Left lung (tissue), 10 donors: ENCODE data around the gene C1QB. TPM values are rescaled to one million over a fixed set of nuclear protein-coding genes. Genes with fewer than 3 reads are reported as not detected.

Experiments
- ATAC-seq: fragments of 200-7000 bp; cut with Tn5 transposase; one replicate; pipeline ENCODE4 v1.9.1; 2020; ENCODE audit warnings: moderate library complexity
- DNase-seq, 4 donors: peaks; one replicate each; pipeline ENCODE4 v3.0.0-alpha.2; 2013 to 2020
- H3K27ac ChIP-seq, 2 donors: fragments of 200-600 bp; sonication (generic) in 1 of 2; one replicate each; pipeline versions ENCODE4 v1.5.0 to v1.8.0; 2020 to 2021
- H3K27me3 ChIP-seq, 2 donors: fragments of 200-600 bp; sonication (generic) in 1 of 2; one replicate each; pipeline versions ENCODE4 v1.5.0 to v1.8.0; 2020 to 2021
- H3K36me3 ChIP-seq, 2 donors: fragments of 200-600 bp; sonication (generic) in 1 of 2; one replicate each; pipeline versions ENCODE4 v1.5.0 to v1.8.0; 2020 to 2021
- H3K4me1 ChIP-seq, 2 donors: fragments of 200-600 bp; one replicate each; pipeline ENCODE4 v1.8.0; 2021
- H3K4me3 ChIP-seq, 2 donors: fragments of 200-600 bp; sonication (generic) in 1 of 2; one replicate each; pipeline versions ENCODE4 v1.5.0 to v1.8.0; 2020 to 2021; ENCODE audit warnings: mild to moderate bottlenecking in 1 of 2
- H3K9me3 ChIP-seq, 2 donors: fragments of 200-600 bp; sonication (generic) in 1 of 2; one replicate each; pipeline versions ENCODE4 v1.5.0 to v1.8.0; 2020 to 2021
- intact Hi-C, 2 donors: fragments of 100-400 bp; cut with DNase I; formaldehyde crosslinking; loops; one replicate each; pipeline versions ENCODE4 v1.11.2 to v1.14.2; 2022
- polyA plus RNA-seq, 6 donors: library from polyadenylated mRNA; unstranded; fragments of 120-200 nt; gene quantifications; one replicate each; pipeline ENCODE4 v1.2.1, GENCODE V29; 2013; ENCODE audit not compliant: insufficient read length in 6 of 6
- total RNA-seq, 2 donors: library from RNA; stranded (reverse); fragmentation: NEBNext Ultra II Directional; extraction: Animal tissue kit (Norgen Biotek cat#: 25700); gene quantifications; one replicate each; pipeline ENCODE4 v1.2.1, GENCODE V29; 2021
- TF ChIP-seq, protein P1 (sequence below), 2 donors: fragments of 200-600 bp; sonication (generic) in 1 of 2; IDR thresholded peaks; one replicate each; pipeline versions ENCODE4 v1.5.0 to v1.8.0; 2021; ENCODE audit warnings: antibody characterized with exemption in 2 of 2
- donor health status: DM: no; HTN: yes; CAD: no.
- donor health status: DM: no; HTN: no; CAD: no.

C1QB gene
- total and polyA plus RNA-seq, 8 donors = 12.3 to 648 (median 17.6) TPM

DNA sequence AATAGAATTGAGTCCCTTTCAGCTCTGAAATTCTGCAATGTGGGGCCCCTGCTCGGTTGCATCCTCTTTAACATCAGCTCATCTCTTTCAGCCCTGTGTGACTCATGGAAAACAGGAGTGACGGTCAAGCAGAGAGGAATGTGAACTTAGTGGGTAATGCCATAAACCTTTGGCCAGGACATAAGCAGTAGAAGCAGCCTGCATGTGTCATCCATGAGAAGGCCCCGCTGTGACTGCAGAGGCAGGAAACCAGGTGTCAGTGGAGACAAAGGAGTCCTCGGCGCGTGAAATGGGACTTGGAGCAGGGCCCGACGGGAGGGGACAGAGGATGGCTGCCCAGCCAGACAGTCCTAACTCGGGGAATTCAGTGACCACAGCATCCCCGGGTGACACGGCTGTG is 36.5 kb downstream of the C1QB start:
- Histone ChIP-seq H3K9me3 (no peaks in the 10 kb centered on the region), H3K27me3 (peaks cover 0 to 45% of the 10 kb centered on the region in 2 donors), H3K4me1 (no peaks in the 10 kb centered on the region), H3K36me3 (no peaks in the 10 kb centered on the region), H3K4me3 (no peak overlapping the region), H3K27ac (no peak overlapping the region)
- intact Hi-C loops = no loop called here
- ATAC-seq (peak; percentile 25), DNase-seq (no peak)
- TF ChIP-seq, protein P1, sequence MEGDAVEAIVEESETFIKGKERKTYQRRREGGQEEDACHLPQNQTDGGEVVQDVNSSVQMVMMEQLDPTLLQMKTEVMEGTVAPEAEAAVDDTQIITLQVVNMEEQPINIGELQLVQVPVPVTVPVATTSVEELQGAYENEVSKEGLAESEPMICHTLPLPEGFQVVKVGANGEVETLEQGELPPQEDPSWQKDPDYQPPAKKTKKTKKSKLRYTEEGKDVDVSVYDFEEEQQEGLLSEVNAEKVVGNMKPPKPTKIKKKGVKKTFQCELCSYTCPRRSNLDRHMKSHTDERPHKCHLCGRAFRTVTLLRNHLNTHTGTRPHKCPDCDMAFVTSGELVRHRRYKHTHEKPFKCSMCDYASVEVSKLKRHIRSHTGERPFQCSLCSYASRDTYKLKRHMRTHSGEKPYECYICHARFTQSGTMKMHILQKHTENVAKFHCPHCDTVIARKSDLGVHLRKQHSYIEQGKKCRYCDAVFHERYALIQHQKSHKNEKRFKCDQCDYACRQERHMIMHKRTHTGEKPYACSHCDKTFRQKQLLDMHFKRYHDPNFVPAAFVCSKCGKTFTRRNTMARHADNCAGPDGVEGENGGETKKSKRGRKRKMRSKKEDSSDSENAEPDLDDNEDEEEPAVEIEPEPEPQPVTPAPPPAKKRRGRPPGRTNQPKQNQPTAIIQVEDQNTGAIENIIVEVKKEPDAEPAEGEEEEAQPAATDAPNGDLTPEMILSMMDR (IDR thresholded peaks at IDR 0.05) = no peak

DNA sequence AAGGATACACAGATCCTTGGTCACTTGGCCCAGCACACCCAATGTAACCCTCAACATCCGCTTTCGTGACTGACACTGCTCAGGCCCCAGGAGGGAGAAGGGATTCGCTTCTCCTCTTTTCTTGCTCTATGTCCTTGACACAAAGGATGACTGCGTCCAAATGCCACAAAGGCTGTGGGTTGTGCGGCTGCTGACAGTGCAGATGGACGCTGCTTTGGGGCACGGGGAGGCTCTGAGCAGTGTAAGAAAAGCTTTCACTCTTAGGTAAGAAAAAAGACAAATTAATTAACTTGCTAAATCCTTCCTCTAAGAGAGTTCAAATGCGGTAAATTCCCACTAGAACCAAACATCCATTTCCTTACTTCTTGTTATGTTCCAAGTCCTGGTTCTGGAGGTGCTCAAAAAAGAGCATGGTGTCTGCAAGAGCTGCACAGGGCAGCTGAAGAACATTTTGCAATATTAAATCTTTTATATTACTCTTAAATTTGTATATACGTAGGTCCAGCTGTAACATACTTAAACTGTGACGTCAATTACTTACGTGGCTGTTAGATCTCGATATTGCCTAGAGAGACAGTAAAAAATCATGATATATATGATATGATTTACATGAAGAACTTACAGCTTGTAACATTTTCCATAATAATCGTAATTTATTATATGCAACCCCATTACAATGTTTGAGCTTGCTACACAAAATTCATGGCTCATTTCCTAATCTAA is 38.2 kb downstream of the C1QB start:
- peaks cover 0 to 34% of the 10 kb centered on the region in 2 donors for H3K27me3 ChIP-seq
- TF ChIP-seq, protein P1 (IDR thresholded peaks at IDR 0.05) = no peak
- intact Hi-C loops = no loop called here
- no peak overlapping the region for H3K27ac ChIP-seq
- H3K9me3 ChIP-seq = no peaks in the 10 kb centered on the region
- no peaks in the 10 kb centered on the region for H3K4me1 ChIP-seq
- no peaks in the 10 kb centered on the region for H3K36me3 ChIP-seq
- no peak for ATAC-seq
- H3K4me3 ChIP-seq = no peak overlapping the region
- no peak for DNase-seq

DNA sequence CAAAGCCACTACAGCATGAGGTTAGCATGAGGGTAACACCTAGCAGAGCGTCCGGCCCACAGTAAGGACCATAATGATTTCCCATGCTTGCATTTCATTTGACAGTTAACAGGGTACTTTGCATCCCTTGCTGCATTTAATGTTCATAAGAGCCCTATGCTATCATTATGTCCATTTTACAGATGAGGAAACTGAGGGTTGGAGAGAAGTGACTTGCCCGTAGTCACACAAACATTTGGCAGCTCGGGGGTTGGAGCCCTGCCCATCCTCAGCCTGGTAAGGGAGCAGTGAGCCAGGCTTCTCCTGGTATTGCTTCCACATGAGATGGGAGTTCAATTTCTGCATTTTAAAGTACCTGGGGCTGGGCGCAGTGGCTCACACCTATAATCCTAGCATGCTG is 41.1 kb downstream of the C1QB start:
- DNase-seq (no peak), ATAC-seq (no peak)
- intact Hi-C loops = no loop called here
- H3K9me3 ChIP-seq = no peaks in the 10 kb centered on the region
- no peak overlapping the region for H3K27ac ChIP-seq
- TF ChIP-seq, protein P1 (IDR thresholded peaks at IDR 0.05) = no peak
- H3K36me3 ChIP-seq = no peaks in the 10 kb centered on the region
- H3K27me3 ChIP-seq = peaks cover 0 to 12% of the 10 kb centered on the region in 2 donors
- H3K4me3 ChIP-seq = no peak overlapping the region
- H3K4me1 ChIP-seq = no peaks in the 10 kb centered on the region

DNA sequence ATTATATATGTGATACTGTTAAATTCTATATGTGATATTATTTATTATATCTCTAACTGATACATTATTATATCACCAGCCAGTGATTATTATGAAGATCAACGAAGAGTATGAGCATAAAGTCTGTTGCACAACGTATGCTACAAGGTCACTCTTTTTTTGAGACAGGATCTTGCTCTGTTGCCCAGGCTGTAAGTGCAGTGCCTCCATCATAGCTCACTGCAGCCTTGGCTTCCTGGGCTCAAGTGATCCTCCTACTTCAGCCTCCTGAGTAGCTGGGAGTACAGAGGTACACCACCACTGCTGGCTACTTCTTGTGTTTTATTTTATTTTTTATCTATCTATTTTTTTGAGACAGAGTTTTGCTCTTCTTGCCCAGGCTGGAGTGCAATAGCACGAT is 43.6 kb downstream of the C1QB start:
- H3K9me3 ChIP-seq = no peaks in the 10 kb centered on the region
- TF ChIP-seq, protein P1 (IDR thresholded peaks at IDR 0.05) = no peak
- peaks cover 0 to 6% of the 10 kb centered on the region in 2 donors for H3K27me3 ChIP-seq
- H3K27ac ChIP-seq = no peak overlapping the region
- no peaks in the 10 kb centered on the region for H3K4me1 ChIP-seq
- DNase-seq = no peak
- H3K36me3 ChIP-seq = no peaks in the 10 kb centered on the region
- ATAC-seq = no peak
- no peak overlapping the region for H3K4me3 ChIP-seq
- intact Hi-C loops = no loop called here

DNA sequence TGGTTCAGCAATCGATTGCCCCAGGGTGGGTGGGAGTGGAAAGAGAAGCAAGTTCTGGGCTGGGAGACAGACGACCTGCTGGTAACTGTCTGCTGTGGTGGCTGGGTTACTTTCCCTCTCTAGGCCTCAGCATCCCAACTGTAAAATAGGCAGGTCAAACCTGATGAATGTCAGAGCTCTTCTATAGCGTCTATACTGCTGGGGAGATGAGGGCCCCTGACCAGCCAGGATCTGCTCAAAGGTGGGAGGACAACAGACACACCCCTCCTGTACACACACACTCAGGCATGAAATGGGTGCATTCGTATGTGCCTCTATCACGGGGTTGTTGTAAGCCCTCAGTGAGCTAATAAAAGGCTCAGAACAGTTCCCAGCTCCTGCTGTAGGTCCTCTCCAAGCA is 44.9 kb downstream of the C1QB start:
- TF ChIP-seq, protein P1 (IDR thresholded peaks at IDR 0.05) = no peak
- Histone ChIP-seq H3K27ac (no peak overlapping the region), H3K27me3 (peaks cover 0 to 6% of the 10 kb centered on the region in 2 donors), H3K4me1 (no peaks in the 10 kb centered on the region), H3K9me3 (no peaks in the 10 kb centered on the region), H3K36me3 (no peaks in the 10 kb centered on the region), H3K4me3 (no peak overlapping the region)
- no peak for DNase-seq
- no peak for ATAC-seq
- intact Hi-C loops = no loop called here
